Right ventricle myocardium superior (tissue), 1 donor: Measurements from ENCODE around the gene TSHZ1. TPM values are rescaled to one million over a fixed set of nuclear protein-coding genes. Genes with fewer than 3 reads are reported as not detected.
"Not testable (repeated sequence)": the region's sequence is repeated elsewhere in the genome, so short reads cannot be mapped to it uniquely, and the experiment has no call there.

Experiments used
- ATAC-seq: fragments of 200-7000 bp; cut with Tn5 transposase; one replicate; pipeline ENCODE4 v1.9.1; 2020; ENCODE audit warnings: mild to moderate bottlenecking; ENCODE audit not compliant: poor library complexity
- DNase-seq: peaks from one replicate; pipeline ENCODE4 v3.0.0-alpha.2; 2020
- intact Hi-C: fragments of 100-400 bp; cut with DNase I; formaldehyde crosslinking; loops from one replicate; pipeline ENCODE4 v1.11.2; 2022
- total RNA-seq: library from RNA; stranded (reverse); fragmentation: NEBNext Ultra II Directional; extraction: Animal tissue kit (Norgen Biotek cat#: 25700); gene quantifications from one replicate; pipeline ENCODE4 v1.2.1, GENCODE V29; 2021
- donor health status: DM: no; HTN: yes; CAD: no; lungs with severe emphysema.

Gene TSHZ1
- total RNA-seq, 1 donor from 2014 or later: 24.0 TPM

DNA sequence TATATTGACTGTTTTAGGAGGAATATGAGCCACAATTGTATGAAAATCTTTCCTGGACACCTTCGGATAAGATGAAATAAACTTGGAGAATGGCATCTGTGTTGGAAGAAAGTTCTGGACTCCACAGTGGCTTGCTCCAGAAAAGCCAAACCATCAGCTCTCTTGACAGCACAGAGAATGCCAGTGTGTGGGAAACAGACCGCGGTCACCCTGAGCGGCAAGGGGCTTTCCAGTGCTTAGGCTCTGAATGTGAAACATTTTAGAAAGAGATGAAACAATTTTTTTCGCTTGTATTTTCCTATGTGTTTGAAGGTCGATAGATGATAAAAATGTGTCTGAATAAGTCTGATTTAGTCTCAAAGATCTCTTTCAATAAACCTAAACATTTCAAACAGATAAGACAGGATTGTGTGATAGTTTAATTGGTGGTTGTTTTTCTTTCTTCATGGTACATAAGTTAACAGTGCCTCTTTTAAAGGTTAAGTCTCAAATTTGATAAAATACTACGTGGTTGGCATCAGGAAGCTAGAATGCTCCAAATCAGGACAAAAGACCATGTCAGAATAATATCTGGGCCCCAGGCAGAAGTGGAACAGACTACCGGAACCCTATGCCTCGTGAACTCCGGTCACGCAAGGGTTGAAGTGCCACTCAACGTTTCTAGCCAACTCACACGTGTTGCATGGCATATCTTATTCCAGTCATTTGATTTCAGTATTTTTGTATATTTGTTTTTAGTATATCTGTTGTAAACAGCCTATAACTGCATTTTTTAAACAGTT, 30.6 kb upstream of the TSHZ1 start:
- intact Hi-C loops: no loop called here
- ATAC-seq (no peak), DNase-seq (no peak)

- DNase-seq: no peak
- no peak for ATAC-seq
- intact Hi-C loops: no loop called here
Observed at GRCh38 chr18:75183524-75183923, 27.1 kb upstream of the TSHZ1 start.

GRCh38 chr18:75183973-75184493, 26.6 kb upstream of the TSHZ1 start:
- DNase-seq: no peak
- intact Hi-C loops: no loop called here
- ATAC-seq: no peak

- DNase-seq (no peak), ATAC-seq (no peak)
- intact Hi-C loops: no loop called here
Observed at GRCh38 chr18:75185460-75185859, 25.1 kb upstream of the TSHZ1 start.

- DNase-seq, ATAC-seq, intact Hi-C loops: not testable (repeated sequence)
Observed at GRCh38 chr18:75187702-75188101, 22.9 kb upstream of the TSHZ1 start.

GRCh38 chr18:75189696-75190095, 20.9 kb upstream of the TSHZ1 start:
- DNase-seq (no peak), ATAC-seq (no peak)
- intact Hi-C loops: no loop called here

DNA sequence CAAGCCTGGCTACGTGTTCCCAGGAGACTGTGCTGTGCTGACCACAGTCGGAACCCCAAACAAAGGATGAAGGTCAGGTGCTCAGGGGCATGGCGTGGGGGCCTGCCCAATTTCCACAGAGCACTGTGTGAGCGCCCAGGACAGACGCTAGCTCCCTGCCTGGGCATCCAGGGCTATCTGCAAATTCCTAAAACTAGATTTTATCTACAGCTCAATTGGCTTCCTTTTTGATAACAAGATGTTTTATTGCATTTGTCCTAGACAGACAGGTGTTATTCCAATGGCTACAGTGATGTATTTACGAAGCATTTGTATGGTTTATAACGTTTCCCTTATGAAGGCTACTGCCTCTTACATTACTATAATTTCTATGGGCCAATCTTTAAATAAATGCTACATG, 17.7 kb upstream of the TSHZ1 start:
- no peak for ATAC-seq

GRCh38 chr18:75198036-75198435, 12.6 kb upstream of the TSHZ1 start:
- intact Hi-C loops: no loop called here
- ATAC-seq: no peak
- no peak for DNase-seq

More for the DNA sequence above, 17.7 kb upstream of the TSHZ1 start:
- no peak for DNase-seq
- intact Hi-C loops: no loop called here

GRCh38 chr18:75199327-75199726, 11.3 kb upstream of the TSHZ1 start:
- intact Hi-C loops: no loop called here
- no peak for ATAC-seq

DNA sequence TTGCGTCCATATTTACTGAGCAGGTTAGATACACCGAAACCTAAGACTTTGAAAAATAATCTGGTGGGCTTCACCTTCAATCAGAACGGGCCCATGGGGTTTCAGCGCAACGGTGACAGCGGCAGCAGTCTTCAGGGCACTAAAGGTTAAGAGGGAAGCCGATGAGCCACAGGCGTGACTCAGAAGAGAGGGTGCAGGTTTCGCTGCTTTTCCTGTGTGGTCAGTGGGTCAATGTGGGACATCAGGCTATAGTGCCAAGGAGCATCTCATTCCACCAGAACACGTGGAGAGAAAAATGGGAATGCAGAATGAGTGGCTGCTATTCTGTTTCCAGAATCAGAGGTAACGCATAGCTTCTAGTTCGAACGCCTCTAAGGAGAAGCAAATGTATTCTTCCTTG, 10.5 kb upstream of the TSHZ1 start:
- ATAC-seq (no peak), DNase-seq (no peak)
- intact Hi-C loops: no loop called here

More at GRCh38 chr18:75199327-75199726, 11.3 kb upstream of the TSHZ1 start:
- DNase-seq: no peak

DNA sequence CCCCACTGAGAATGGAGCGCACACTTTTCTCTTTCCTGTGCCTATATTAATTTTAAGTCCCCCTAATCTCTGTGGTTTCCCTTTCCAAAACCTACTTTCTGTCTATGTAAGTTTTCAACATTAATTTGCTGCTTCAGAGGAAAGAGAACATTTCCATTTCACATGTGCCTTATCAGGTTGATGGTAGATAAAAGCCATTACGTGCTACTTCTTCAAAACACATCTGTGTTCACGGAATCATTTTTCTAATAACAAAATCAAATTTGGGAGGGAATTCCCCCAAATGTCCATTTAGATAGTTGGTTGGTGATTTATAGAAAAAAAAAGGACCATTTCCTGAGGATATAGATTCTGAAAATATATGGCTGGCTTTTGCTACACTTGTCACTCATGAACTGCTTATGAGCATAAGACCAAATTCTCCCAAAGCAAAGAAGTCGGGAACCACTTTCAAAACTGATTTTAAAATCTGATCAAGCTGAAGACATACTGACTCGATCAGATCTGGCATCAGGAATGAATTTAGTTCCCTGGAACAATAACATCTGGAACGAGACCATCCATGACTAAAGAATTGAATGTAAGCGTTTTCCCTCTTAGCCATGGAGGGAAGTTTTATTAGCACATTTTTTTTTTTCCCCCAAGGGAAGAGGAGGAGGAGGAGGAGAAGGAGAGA, 9.9 kb upstream of the TSHZ1 start:
- intact Hi-C loops: no loop called here
- DNase-seq (no peak), ATAC-seq (no peak)

DNA sequence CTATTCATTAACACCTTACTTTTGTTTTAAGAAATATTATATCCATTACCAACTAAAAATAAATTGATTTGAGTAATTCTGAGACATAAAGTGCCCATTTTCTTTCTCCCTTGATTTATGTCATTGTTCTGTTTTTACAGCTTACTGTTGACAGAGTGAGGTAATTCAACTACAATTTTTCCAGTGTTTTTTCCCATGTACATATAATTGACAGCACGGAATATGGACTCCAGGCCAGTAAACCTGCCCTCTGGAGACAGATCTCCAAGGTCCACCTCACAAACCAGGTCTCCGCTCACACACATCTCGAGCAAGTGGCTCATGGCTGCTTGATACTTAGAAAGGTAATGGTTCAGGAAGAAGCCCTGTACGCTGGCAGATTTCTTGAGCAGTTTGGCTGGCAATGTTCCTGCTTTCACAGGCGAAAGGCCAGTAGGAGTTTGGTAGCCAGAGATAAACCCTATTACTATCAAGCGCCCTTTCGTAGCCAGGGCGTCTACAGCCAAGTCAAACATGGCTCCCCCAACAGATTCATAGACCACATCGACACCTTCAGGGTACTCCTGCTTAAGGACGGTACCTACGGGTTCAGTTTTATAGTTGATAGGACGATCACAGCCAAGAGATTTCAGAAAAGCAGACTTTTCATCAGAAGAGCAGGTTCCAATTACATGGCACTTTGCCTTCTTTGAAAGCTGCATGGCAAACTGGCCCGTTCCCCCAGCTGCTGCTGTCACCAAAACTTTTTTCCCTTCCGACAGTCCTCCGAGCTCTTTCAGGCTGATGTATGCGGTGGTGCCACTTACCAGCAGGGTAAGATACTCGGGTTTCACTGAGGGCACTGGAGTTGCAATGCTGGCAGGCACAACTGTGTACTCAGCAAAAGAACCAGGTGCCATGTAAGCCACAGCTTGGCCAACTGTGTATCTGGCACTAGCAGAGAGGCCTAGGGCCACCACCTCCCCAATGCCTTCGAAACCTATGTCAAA, 9.0 kb upstream of the TSHZ1 start:
- ATAC-seq (no peak), DNase-seq (no peak)
- intact Hi-C loops: no loop called here

DNA sequence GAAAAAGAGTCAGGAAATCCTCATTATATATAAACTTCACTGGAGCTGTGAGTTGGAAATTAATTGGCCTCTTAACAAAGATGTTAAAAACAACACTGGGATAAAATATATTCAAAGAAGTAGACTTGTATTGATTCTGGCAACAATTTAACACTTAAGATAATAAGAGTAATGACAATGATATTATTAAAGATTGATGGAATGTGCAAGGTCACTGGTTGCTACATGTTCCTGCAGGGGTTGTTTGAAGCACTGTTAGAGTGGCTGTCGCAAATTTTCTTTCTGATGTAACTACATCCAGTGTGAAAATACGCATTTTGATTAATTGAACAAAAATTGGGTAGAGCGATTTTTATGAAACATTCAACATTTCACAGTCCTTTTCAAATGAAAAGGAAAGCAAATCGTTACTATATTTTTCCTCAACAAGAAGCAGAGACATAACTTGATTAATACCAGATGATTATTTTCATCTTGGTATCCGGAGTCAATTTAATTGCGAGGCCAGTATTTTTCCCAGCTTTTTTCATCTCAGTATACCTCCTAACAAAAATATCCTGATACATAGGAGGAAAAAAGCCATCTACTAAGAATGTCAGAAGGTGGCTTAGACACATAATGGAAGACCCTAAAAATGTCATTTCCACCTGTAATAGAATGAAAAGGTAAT, 7.8 kb upstream of the TSHZ1 start:
- intact Hi-C loops: no loop called here
- no peak for DNase-seq
- ATAC-seq: no peak

- intact Hi-C loops: no loop called here
- DNase-seq (no peak), ATAC-seq (peak; percentile 18)
Observed at GRCh38 chr18:75203416-75204268, 7.0 kb upstream of the TSHZ1 start.

DNA sequence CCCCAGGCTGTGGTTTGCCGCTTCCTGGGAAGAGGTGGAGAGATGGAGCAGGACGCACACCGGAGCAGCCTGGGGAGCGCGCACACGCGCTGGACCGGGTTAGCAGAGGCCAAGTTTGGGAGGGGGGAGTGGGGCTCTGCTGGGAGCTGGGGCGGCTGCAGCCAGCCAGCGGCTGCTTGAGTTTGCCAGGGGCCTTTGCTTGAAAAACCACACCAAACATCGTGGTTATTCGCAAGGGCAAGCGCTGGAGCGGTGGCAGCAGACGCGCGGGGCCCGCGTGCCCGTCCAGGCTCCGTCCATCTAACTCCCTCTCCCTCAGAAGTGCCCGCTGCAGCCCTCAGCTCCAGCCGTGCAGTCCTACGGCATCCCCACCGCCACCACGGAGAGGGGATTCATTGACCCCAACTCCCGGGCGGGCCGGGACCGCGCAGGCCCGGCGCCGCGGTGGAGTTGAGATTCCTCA, 6.3 kb upstream of the TSHZ1 start:
- ATAC-seq (peak; percentile 18), DNase-seq (no peak)
- intact Hi-C loops: no loop called here

GRCh38 chr18:75204732-75205513, 5.7 kb upstream of the TSHZ1 start:
- ATAC-seq (peak; percentile 23), DNase-seq (peak; percentile 66)
- intact Hi-C loops: no loop called here
